Esophagus squamous epithelium (tissue), 5 donors: ENCODE data around the gene NEDD4L. TPM values are rescaled to one million over a fixed set of nuclear protein-coding genes. Genes with fewer than 3 reads are reported as not detected.

Experiments used
- DNase-seq: peaks from one replicate; lab custom pipeline; 2025; lab: John Stamatoyannopoulos, UW
- H3K27ac ChIP-seq, 4 donors: fragments of 200-600 bp; sonication (generic); one replicate each; pipeline ENCODE4 v1.5.1; 2016 to 2019; ENCODE audit warnings: mild to moderate bottlenecking in 1 of 4
- H3K27me3 ChIP-seq, 4 donors: fragments of 200-600 bp; sonication (generic); 1 replicate in 3 of 4; 2 replicates in 1 of 4; pipeline versions ENCODE4 v1.5.1 to v1.6.0; 2017 to 2021; ENCODE audit warnings: antibody characterized with exemption in 1 of 4
- H3K36me3 ChIP-seq, 3 donors: fragments of 200-600 bp; sonication (generic); one replicate each; pipeline ENCODE4 v1.5.1; 2016 to 2019
- H3K4me1 ChIP-seq, 3 donors: fragments of 200-600 bp; sonication (generic); one replicate each; pipeline ENCODE4 v1.5.1; 2017 to 2019
- H3K4me3 ChIP-seq, 4 donors: fragments of 200-600 bp; sonication (generic); 1 replicate in 3 of 4; 2 replicates in 1 of 4; pipeline ENCODE4 v1.5.1; 2016 to 2019; ENCODE audit warnings: mild to moderate bottlenecking in 2 of 4, moderate library complexity in 1 of 4
- H3K9me3 ChIP-seq, 3 donors: fragments of 200-600 bp; sonication (generic); one replicate each; pipeline ENCODE4 v1.5.1; 2016 to 2019
- CTCF ChIP-seq, 6 experiments: fragments of 450-650 bp in 4 of 6; fragments of 200-600 bp in 2 of 6; sonication (generic) in 2 of 6; IDR thresholded peaks; one replicate each; pipeline ENCODE4 v1.5.1; 2016 to 2019; ENCODE audit warnings: antibody characterized with exemption in 6 of 6, mild to moderate bottlenecking in 4 of 6, moderate library complexity in 4 of 6
- POLR2A ChIP-seq, 4 donors: fragments of 450-650 bp; IDR thresholded peaks; one replicate each; pipeline ENCODE4 v1.6.1; 2017; ENCODE audit warnings: antibody characterized with exemption in 4 of 4, mild to moderate bottlenecking in 4 of 4, moderate library complexity in 3 of 4
- WGBS, 2 donors: methylation state at CpG; one replicate each; pipeline ENCODE4 v1.1.5; 2018; 5-methylcytosine and 5-hydroxymethylcytosine counted together
- intact Hi-C: fragments of 100-400 bp; cut with DNase I; formaldehyde crosslinking; loops from one replicate; pipeline ENCODE4 v1.15.0; 2022
- total RNA-seq, 4 donors: library from RNA; depleted of rRNA; stranded (reverse); fragments of >200 nt; gene quantifications; one replicate each; pipeline ENCODE4 v1.1.0, GENCODE V29; 2016
- donor health status: DM: yes; HTN: yes; CAD: no.

NEDD4L gene
- total RNA-seq, 4 donors from 2014 or later = 17.0 to 27.6 (median 21.9) TPM

- Histone ChIP-seq H3K4me3 (no peak overlapping the region), H3K27me3 (no peaks in the 10 kb centered on the region), H3K4me1 (peaks cover 3 to 68% (median 4%) of the 10 kb centered on the region in 3 donors), H3K9me3 (no peaks in the 10 kb centered on the region), H3K27ac (no peak overlapping the region), H3K36me3 (no peaks in the 10 kb centered on the region)
- TF ChIP-seq POLR2A (IDR thresholded peaks at IDR 0.05) = no peak
- TF ChIP-seq CTCF (IDR thresholded peaks at IDR 0.05) = no peak
- 40 to 69% methylated on average over 1 of the region's 1 CpG for WGBS, 2 donors
- intact Hi-C loops = no loop called here
- no peak for DNase-seq
Observed at GRCh38 chr18:58266291-58266690, 222.3 kb downstream of the NEDD4L start.

GRCh38 chr18:58267493-58267892 lies 223.5 kb downstream of the NEDD4L start:
- Histone ChIP-seq H3K9me3 (no peaks in the 10 kb centered on the region), H3K4me1 (peaks cover 3 to 72% (median 4%) of the 10 kb centered on the region in 3 donors), H3K4me3 (no peak overlapping the region), H3K27ac (no peak overlapping the region), H3K27me3 (no peaks in the 10 kb centered on the region), H3K36me3 (no peaks in the 10 kb centered on the region)
- TF ChIP-seq POLR2A (IDR thresholded peaks at IDR 0.05) (no peak), CTCF (IDR thresholded peaks at IDR 0.05) (no peak)
- intact Hi-C loops = no loop called here
- no peak for DNase-seq
- WGBS, 2 donors = 70 to 73% methylated on average over 6 of the region's 6 CpGs

- Histone ChIP-seq H3K4me3 (no peak overlapping the region), H3K27me3 (no peaks in the 10 kb centered on the region), H3K9me3 (no peaks in the 10 kb centered on the region), H3K27ac (peak overlapping the region in 3 of 4 donors; percentile 12 to 54 (median 53)), H3K36me3 (no peaks in the 10 kb centered on the region), H3K4me1 (peaks cover 4 to 64% (median 6%) of the 10 kb centered on the region in 3 donors)
- intact Hi-C loops = no loop called here
- 26 to 66% methylated on average over 2 of the region's 2 CpGs for WGBS, 2 donors
- no peak for DNase-seq
- TF ChIP-seq CTCF (IDR thresholded peaks at IDR 0.05) (no peak), POLR2A (IDR thresholded peaks at IDR 0.05) (no peak)
Observed at GRCh38 chr18:58268849-58269248, 224.8 kb downstream of the NEDD4L start.

- Histone ChIP-seq H3K36me3 (no peaks in the 10 kb centered on the region), H3K4me3 (no peak overlapping the region), H3K9me3 (no peaks in the 10 kb centered on the region), H3K27me3 (no peaks in the 10 kb centered on the region), H3K27ac (peak overlapping the region in 2 of 4 donors; percentile 54 to 65), H3K4me1 (peaks cover 4 to 53% (median 6%) of the 10 kb centered on the region in 3 donors)
- no peak for DNase-seq
- TF ChIP-seq CTCF (IDR thresholded peaks at IDR 0.05) (no peak), POLR2A (IDR thresholded peaks at IDR 0.05) (no peak)
- WGBS, 2 donors = 52 to 66% methylated on average over 5 of the region's 5 CpGs
- intact Hi-C loops = no loop called here
Observed at GRCh38 chr18:58269931-58270330, 225.9 kb downstream of the NEDD4L start.

GRCh38 chr18:58270396-58270795 lies 226.4 kb downstream of the NEDD4L start:
- 83 to 92% methylated on average over 4 of the region's 4 CpGs for WGBS, 2 donors
- no peak for DNase-seq
- H3K27me3 ChIP-seq = no peaks in the 10 kb centered on the region
- intact Hi-C loops = no loop called here
- no peak overlapping the region for H3K4me3 ChIP-seq
- no peaks in the 10 kb centered on the region for H3K9me3 ChIP-seq
- H3K36me3 ChIP-seq = no peaks in the 10 kb centered on the region
- TF ChIP-seq POLR2A (IDR thresholded peaks at IDR 0.05) (no peak), CTCF (IDR thresholded peaks at IDR 0.05) (no peak)
- H3K27ac ChIP-seq = peak overlapping the region in 2 of 4 donors; percentile 54 to 65
- peaks cover 4 to 49% (median 6%) of the 10 kb centered on the region in 3 donors for H3K4me1 ChIP-seq
